Measurements from ENCODE around the gene RPGR. TPM values are rescaled to one million over a fixed set of nuclear protein-coding genes. Genes with fewer than 3 reads are reported as not detected.

The RPGR gene
- total RNA-seq, 6 experiments from 2014 or later = 1.9 to 14.1 (median 3.6) TPM

GRCh38 chrX:38326086-38326485 lies 1.2 kb downstream of the RPGR start:
- Histone ChIP-seq H3K27me3 (no peaks in the 10 kb centered on the region), H3K36me3 (no peaks in the 10 kb centered on the region), H3K9me3 (no peaks in the 10 kb centered on the region), H3K27ac (peak overlapping the region in 2 of 3 donors; percentile 66 to 76), H3K4me3 (peak overlapping the region; percentile 69 to 78 (median 76)), H3K4me1 (peaks cover 0 to 2% (median 0%) of the 10 kb centered on the region in 4 donors)
- intact Hi-C loops (cut with DNase I) = no loop called here
- ATAC-seq (no peak), DNase-seq (no peak)
- 31% methylated on average over 3 of the region's 3 CpGs for WGBS (ENCODE audit: insufficient coverage, low coverage, low lambda C conversion rate, missing lambda C conversion rate)
- no peak for TF ChIP-seq POLR2A (IDR thresholded peaks at IDR 0.05)
- TF ChIP-seq, protein P1, sequence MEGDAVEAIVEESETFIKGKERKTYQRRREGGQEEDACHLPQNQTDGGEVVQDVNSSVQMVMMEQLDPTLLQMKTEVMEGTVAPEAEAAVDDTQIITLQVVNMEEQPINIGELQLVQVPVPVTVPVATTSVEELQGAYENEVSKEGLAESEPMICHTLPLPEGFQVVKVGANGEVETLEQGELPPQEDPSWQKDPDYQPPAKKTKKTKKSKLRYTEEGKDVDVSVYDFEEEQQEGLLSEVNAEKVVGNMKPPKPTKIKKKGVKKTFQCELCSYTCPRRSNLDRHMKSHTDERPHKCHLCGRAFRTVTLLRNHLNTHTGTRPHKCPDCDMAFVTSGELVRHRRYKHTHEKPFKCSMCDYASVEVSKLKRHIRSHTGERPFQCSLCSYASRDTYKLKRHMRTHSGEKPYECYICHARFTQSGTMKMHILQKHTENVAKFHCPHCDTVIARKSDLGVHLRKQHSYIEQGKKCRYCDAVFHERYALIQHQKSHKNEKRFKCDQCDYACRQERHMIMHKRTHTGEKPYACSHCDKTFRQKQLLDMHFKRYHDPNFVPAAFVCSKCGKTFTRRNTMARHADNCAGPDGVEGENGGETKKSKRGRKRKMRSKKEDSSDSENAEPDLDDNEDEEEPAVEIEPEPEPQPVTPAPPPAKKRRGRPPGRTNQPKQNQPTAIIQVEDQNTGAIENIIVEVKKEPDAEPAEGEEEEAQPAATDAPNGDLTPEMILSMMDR (IDR thresholded peaks at IDR 0.05) = no peak

- TF ChIP-seq POLR2A (IDR thresholded peaks at IDR 0.05) = no peak
- TF ChIP-seq, protein P1 (IDR thresholded peaks at IDR 0.05) = no peak
- Histone ChIP-seq H3K27me3 (peaks cover 0 to 3% of the 10 kb centered on the region in 2 donors), H3K9me3 (no peaks in the 10 kb centered on the region), H3K4me1 (no peaks in the 10 kb centered on the region), H3K27ac (no peak overlapping the region), H3K36me3 (no peaks in the 10 kb centered on the region), H3K4me3 (no peak overlapping the region)
- DNase-seq (no peak), ATAC-seq (no peak)
- intact Hi-C loops (cut with DNase I) = no loop called here
- WGBS (ENCODE audit: insufficient coverage, low coverage, low lambda C conversion rate, missing lambda C conversion rate) = 68% methylated on average over 5 of the region's 5 CpGs
Measured at GRCh38 chrX:38320819-38321218, 6.5 kb downstream of the RPGR start.

- Histone ChIP-seq H3K4me1 (no peaks in the 10 kb centered on the region), H3K4me3 (no peak overlapping the region), H3K9me3 (no peaks in the 10 kb centered on the region), H3K27ac (no peak overlapping the region), H3K27me3 (peaks cover 0 to 3% of the 10 kb centered on the region in 2 donors), H3K36me3 (no peaks in the 10 kb centered on the region)
- 45% methylated on average over 4 of the region's 4 CpGs for WGBS (ENCODE audit: insufficient coverage, low coverage, low lambda C conversion rate, missing lambda C conversion rate)
- ATAC-seq = peak in 3 of 4 donors; percentile 41 to 64 (median 44)
- intact Hi-C loops (cut with DNase I) = no loop called here
- TF ChIP-seq, protein P1 (IDR thresholded peaks at IDR 0.05) = no peak
- TF ChIP-seq POLR2A (IDR thresholded peaks at IDR 0.05) = no peak
- no peak for DNase-seq
Measured at GRCh38 chrX:38318606-38319005, 8.7 kb downstream of the RPGR start.

- no peak overlapping the region for H3K4me3 ChIP-seq
- H3K4me1 ChIP-seq = no peaks in the 10 kb centered on the region
- DNase-seq (no peak), ATAC-seq (peak in 1 of 4 donors; percentile 42)
- 31% methylated on average over 3 of the region's 3 CpGs for WGBS (ENCODE audit: insufficient coverage, low coverage, low lambda C conversion rate, missing lambda C conversion rate)
- H3K27me3 ChIP-seq = peaks cover 0 to 3% of the 10 kb centered on the region in 2 donors
- no peaks in the 10 kb centered on the region for H3K36me3 ChIP-seq
- TF ChIP-seq, protein P1 (IDR thresholded peaks at IDR 0.05) = no peak
- TF ChIP-seq POLR2A (IDR thresholded peaks at IDR 0.05) = no peak
- no peaks in the 10 kb centered on the region for H3K9me3 ChIP-seq
- H3K27ac ChIP-seq = no peak overlapping the region
- intact Hi-C loops (cut with DNase I) = no loop called here
Measured at GRCh38 chrX:38318196-38318595, 9.1 kb downstream of the RPGR start.

- intact Hi-C loops (cut with DNase I) = no loop called here
- no peak overlapping the region for H3K27ac ChIP-seq
- TF ChIP-seq, protein P1 (IDR thresholded peaks at IDR 0.05) = no peak
- no peak for TF ChIP-seq POLR2A (IDR thresholded peaks at IDR 0.05)
- H3K9me3 ChIP-seq = no peaks in the 10 kb centered on the region
- no peaks in the 10 kb centered on the region for H3K4me1 ChIP-seq
- H3K27me3 ChIP-seq = peaks cover 0 to under 1% of the 10 kb centered on the region in 2 donors
- DNase-seq (no peak), ATAC-seq (no peak)
- 58% methylated on average over 7 of the region's 7 CpGs for WGBS (ENCODE audit: insufficient coverage, low coverage, low lambda C conversion rate, missing lambda C conversion rate)
- no peaks in the 10 kb centered on the region for H3K36me3 ChIP-seq
- no peak overlapping the region for H3K4me3 ChIP-seq
Measured at GRCh38 chrX:38315186-38315585, 12.1 kb downstream of the RPGR start.
